Testis (tissue), 3 donors: Measurements from ENCODE around the gene AGBL1. TPM values are rescaled to one million over a fixed set of nuclear protein-coding genes. Genes with fewer than 3 reads are reported as not detected.
A peak's percentile ranks its signal among the peaks of the same experiment; 100 is the strongest.

Source experiments
- DNase-seq: peaks from one replicate; pipeline ENCODE4 v3.0.0-alpha.2; 2019
- H3K27ac ChIP-seq, 2 donors: fragments of 200-600 bp; sonication (generic); one replicate each; pipeline ENCODE4 v1.5.1; 2019
- H3K27me3 ChIP-seq: fragments of 200-600 bp; sonication (generic); one replicate; pipeline ENCODE4 v1.5.1; 2019
- H3K36me3 ChIP-seq: fragments of 200-600 bp; sonication (generic); one replicate; pipeline ENCODE4 v1.5.1; 2017; ENCODE audit warnings: low read depth; ENCODE audit errors: missing control alignments
- H3K4me1 ChIP-seq: fragments of 200-600 bp; sonication (generic); one replicate; pipeline ENCODE4 v1.5.1; 2019
- H3K4me3 ChIP-seq, 2 donors: fragments of 200-600 bp; sonication (generic); one replicate each; pipeline ENCODE4 v1.5.1; 2017 to 2019
- H3K9me3 ChIP-seq: fragments of 200-600 bp; sonication (generic); one replicate; pipeline ENCODE4 v1.5.1; 2017
- CTCF ChIP-seq, 3 experiments: fragments of 450-650 bp in 2 of 3; fragments of 200-600 bp in 1 of 3; sonication (generic) in 1 of 3; IDR thresholded peaks; one replicate each; pipeline ENCODE4 v1.5.1; 2016 to 2019; ENCODE audit warnings: antibody characterized with exemption in 3 of 3, mild to moderate bottlenecking in 2 of 3, moderate library complexity in 1 of 3
- POLR2A ChIP-seq: fragments of 450-650 bp; IDR thresholded peaks from one replicate; pipeline ENCODE4 v1.6.1; 2017; ENCODE audit warnings: antibody characterized with exemption, mild to moderate bottlenecking, moderate library complexity
- WGBS, 2 donors: methylation state at CpG; one replicate each; pipeline ENCODE4 v1.1.5; 2018; 5-methylcytosine and 5-hydroxymethylcytosine counted together
- intact Hi-C: fragments of 100-400 bp; cut with DNase I; formaldehyde crosslinking; loops from one replicate; pipeline ENCODE4 v1.15.1; 2023; ENCODE audit warnings: low total_unique reads
- polyA plus RNA-seq: library from polyadenylated mRNA; stranded (reverse); fragments of 350-450 nt; fragmentation: Illumina TruSeq; extraction: RNeasy Lipid Tissue Mini Kit (QIAGEN cat#74804); gene quantifications from one replicate; pipeline ENCODE4 v1.2.3, GENCODE V29; 2014; ENCODE audit warnings: low read depth, low replicate concordance; ENCODE audit not compliant: insufficient read depth
- total RNA-seq, 2 donors: library from RNA; depleted of rRNA; stranded (reverse); fragments of >200 nt; gene quantifications; one replicate each; pipeline ENCODE4 v1.2.3, GENCODE V29; 2016

Gene AGBL1
- total and polyA plus RNA-seq, 3 donors from 2014 or later, result 0.37 to 0.94 (median 0.70) TPM

DNA sequence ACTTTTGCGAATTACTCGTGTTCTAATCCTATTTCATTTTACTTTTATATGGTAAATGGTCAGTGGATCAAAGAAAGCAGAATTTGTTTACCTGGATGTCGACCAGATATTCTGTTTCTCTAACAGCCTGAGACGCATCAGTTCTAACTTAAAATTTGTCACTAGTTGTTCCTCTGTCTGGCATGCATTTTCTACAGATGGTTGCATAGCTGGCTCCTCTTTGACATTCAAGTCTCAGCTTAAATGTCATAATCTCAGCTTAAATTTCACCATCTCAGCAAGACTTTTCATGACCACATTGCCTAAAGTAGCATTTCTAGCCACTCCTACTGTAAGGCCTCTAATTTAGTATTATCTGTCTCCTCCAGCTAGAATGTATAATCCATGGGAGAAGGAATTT lies 609.3 kb downstream of the AGBL1 start:
- TF ChIP-seq POLR2A (no peak), CTCF (IDR thresholded peaks at IDR 0.05) (no peak)
- H3K4me3 ChIP-seq, result no peak overlapping the region
- no peak overlapping the region for H3K27ac ChIP-seq
- H3K36me3 ChIP-seq, result no peaks in the 10 kb centered on the region
- H3K9me3 ChIP-seq, result no peaks in the 10 kb centered on the region
- DNase-seq, result no peak
- no peaks in the 10 kb centered on the region for H3K4me1 ChIP-seq
- no peaks in the 10 kb centered on the region for H3K27me3 ChIP-seq
- 75 to 85% methylated on average over 4 of the region's 4 CpGs for WGBS, 2 donors
- intact Hi-C loops, result no loop called here

- Histone ChIP-seq H3K4me1 (no peaks in the 10 kb centered on the region), H3K27me3 (no peaks in the 10 kb centered on the region), H3K9me3 (no peaks in the 10 kb centered on the region), H3K36me3 (no peaks in the 10 kb centered on the region), H3K4me3 (no peak overlapping the region), H3K27ac (no peak overlapping the region)
- intact Hi-C loops, result no loop called here
- TF ChIP-seq POLR2A (no peak), CTCF (IDR thresholded peaks at IDR 0.05) (no peak)
- DNase-seq, result no peak
- WGBS, 2 donors, result 84 to 86% methylated on average over 1 of the region's 1 CpG
Measured at GRCh38 chr15:86690566-86690965, 610.9 kb downstream of the AGBL1 start.

DNA sequence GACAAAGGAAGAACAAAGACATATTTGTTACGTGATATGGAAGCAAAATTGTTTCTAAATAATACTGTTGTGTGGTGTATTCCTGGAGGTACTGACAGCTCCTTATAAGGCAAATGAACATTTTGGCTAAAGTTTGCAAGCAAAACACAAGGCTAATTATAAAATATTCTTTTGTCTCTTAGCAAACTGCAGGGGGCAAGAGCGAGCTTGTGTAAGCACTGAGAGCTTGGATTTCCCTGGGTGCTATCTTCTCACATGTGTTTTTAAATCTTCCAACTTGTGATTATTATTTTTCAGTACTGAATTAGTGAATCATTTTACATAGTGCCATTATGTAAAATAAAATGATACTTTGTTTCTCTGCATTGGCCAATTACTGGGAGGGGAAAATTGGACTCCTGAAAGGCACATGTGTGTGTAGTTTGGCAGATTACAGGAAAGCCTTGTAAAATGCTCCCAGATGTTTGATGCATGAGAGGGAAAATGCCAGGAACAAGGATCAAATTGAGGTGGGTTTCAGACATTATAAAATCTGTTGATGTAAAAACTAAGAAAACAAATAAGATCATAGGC lies 611.5 kb downstream of the AGBL1 start:
- TF ChIP-seq CTCF (IDR thresholded peaks at IDR 0.05) (peak in 2 of 3 experiments; percentile 11 to 14), POLR2A (no peak)
- H3K4me1 ChIP-seq, result no peaks in the 10 kb centered on the region
- intact Hi-C loops, result no loop called here
- H3K36me3 ChIP-seq, result no peaks in the 10 kb centered on the region
- WGBS, 2 donors, result 28 to 39% methylated on average over 2 of the region's 2 CpGs
- no peak for DNase-seq
- H3K4me3 ChIP-seq, result no peak overlapping the region
- no peaks in the 10 kb centered on the region for H3K9me3 ChIP-seq
- H3K27ac ChIP-seq, result no peak overlapping the region
- H3K27me3 ChIP-seq, result no peaks in the 10 kb centered on the region

DNA sequence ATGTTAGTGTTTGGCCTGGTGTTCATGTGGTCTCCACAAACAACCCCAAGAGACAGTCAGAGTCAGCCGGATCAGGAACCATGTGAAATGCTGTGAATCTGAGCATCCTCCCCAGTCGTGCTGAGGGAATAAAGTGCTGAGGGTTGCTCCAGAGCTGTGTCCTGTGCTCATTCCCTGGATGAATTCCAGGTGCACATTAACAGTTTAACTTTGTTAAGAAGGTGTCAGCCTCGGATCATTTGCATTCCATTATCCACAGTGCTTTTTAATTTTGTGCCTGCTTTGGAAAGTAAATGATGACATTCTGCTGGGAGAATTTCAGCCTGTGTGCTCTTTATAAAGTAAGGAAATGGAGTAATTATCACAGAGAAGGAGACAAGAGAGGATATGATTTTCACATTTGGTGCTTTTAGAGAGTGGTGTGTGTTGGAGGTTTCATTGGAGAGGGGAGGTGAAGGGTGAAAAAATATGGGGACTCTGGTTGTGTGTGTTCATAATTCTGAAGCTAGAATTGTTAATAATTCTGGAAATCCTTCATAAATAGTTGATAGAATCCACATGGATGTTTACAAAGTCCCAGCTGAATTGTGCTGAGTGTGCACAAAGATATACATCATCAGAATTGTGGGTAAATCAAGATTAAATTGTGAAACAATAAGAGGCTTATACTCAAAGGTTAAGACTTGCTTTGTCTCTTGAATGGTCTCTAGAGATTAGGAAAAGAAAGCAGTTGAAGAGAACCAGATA lies 621.4 kb downstream of the AGBL1 start:
- Histone ChIP-seq H3K4me1 (no peaks in the 10 kb centered on the region), H3K36me3 (no peaks in the 10 kb centered on the region), H3K27ac (no peak overlapping the region), H3K9me3 (no peaks in the 10 kb centered on the region), H3K4me3 (no peak overlapping the region), H3K27me3 (no peaks in the 10 kb centered on the region)
- intact Hi-C loops, result no loop called here
- WGBS, 2 donors, result 55 to 74% methylated on average over 3 of the region's 3 CpGs
- TF ChIP-seq POLR2A, result no peak
- no peak for TF ChIP-seq CTCF (IDR thresholded peaks at IDR 0.05)
- DNase-seq, result no peak

GRCh38 chr15:86701611-86701963 lies 621.9 kb downstream of the AGBL1 start:
- TF ChIP-seq CTCF (IDR thresholded peaks at IDR 0.05) (no peak), POLR2A (no peak)
- Histone ChIP-seq H3K36me3 (no peaks in the 10 kb centered on the region), H3K9me3 (no peaks in the 10 kb centered on the region), H3K4me3 (no peak overlapping the region), H3K27me3 (no peaks in the 10 kb centered on the region), H3K4me1 (no peaks in the 10 kb centered on the region), H3K27ac (no peak overlapping the region)
- DNase-seq, result no peak
- intact Hi-C loops, result no loop called here
